ENCODE results near the gene CPA5.

Gene CPA5

GRCh38 chr7:130369831-130370550, 25.4 kb downstream of the CPA5 start:
- H3K4me3 ChIP-seq (ENCODE audit: low read depth in 1 of 2, low read length in 2 of 2) = no peak overlapping the region
- DNase-seq (no peak), ATAC-seq (ENCODE audit: insufficient read depth, low read depth) (no peak)
- H3K36me3 ChIP-seq (ENCODE audit: insufficient read depth, low read length) = no peaks in the 10 kb centered on the region
- no peaks in the 10 kb centered on the region for H4K20me1 ChIP-seq (ENCODE audit: insufficient read depth, low read length)
- no peak for TF ChIP-seq EZH2 (IDR thresholded peaks at IDR 0.05; ENCODE audit: borderline replicate concordance, low read depth, low read length, severe bottlenecking)
- no peaks in the 10 kb centered on the region for H3K4me1 ChIP-seq (ENCODE audit: insufficient read depth, low read length)
- no peak overlapping the region for H2AFZ ChIP-seq (ENCODE audit: low read depth, low read length)
- H3K27ac ChIP-seq (ENCODE audit: low read length) = no peak overlapping the region
- H3K4me2 ChIP-seq (ENCODE audit: insufficient read depth, low read length) = no peak overlapping the region
- no peaks in the 10 kb centered on the region for H3K27me3 ChIP-seq (ENCODE audit: insufficient read depth, low read length, poor library complexity)
- no peak overlapping the region for H3K9ac ChIP-seq (ENCODE audit: low read depth, low read length)
- H3K79me2 ChIP-seq (ENCODE audit: insufficient read depth, low read length) = no peaks in the 10 kb centered on the region
- H3K9me3 ChIP-seq (ENCODE audit: insufficient read depth, low read length, severe bottlenecking) = no peaks in the 10 kb centered on the region

GRCh38 chr7:130371046-130371445, 26.4 kb downstream of the CPA5 start:
- no peaks in the 10 kb centered on the region for H3K4me1 ChIP-seq (ENCODE audit: insufficient read depth, low read length)
- ATAC-seq (ENCODE audit: insufficient read depth, low read depth) = no peak
- H3K9ac ChIP-seq (ENCODE audit: low read depth, low read length) = no peak overlapping the region
- no peak for DNase-seq
- no peaks in the 10 kb centered on the region for H4K20me1 ChIP-seq (ENCODE audit: insufficient read depth, low read length)
- H3K79me2 ChIP-seq (ENCODE audit: insufficient read depth, low read length) = no peaks in the 10 kb centered on the region
- no peak overlapping the region for H3K27ac ChIP-seq (ENCODE audit: low read length)
- H3K9me3 ChIP-seq (ENCODE audit: insufficient read depth, low read length, severe bottlenecking) = peaks cover 3% of the 10 kb centered on the region
- H3K4me2 ChIP-seq (ENCODE audit: insufficient read depth, low read length) = no peak overlapping the region
- H3K36me3 ChIP-seq (ENCODE audit: insufficient read depth, low read length) = no peaks in the 10 kb centered on the region
- no peak overlapping the region for H2AFZ ChIP-seq (ENCODE audit: low read depth, low read length)
- no peak overlapping the region for H3K4me3 ChIP-seq (ENCODE audit: low read depth in 1 of 2, low read length in 2 of 2)
- TF ChIP-seq CTCF (IDR thresholded peaks at IDR 0.05; ENCODE audit: borderline replicate concordance, extremely low read depth, low read length, poor library complexity, severe bottlenecking) = no peak
- no peak for TF ChIP-seq EZH2 (IDR thresholded peaks at IDR 0.05; ENCODE audit: borderline replicate concordance, low read depth, low read length, severe bottlenecking)
- no peaks in the 10 kb centered on the region for H3K27me3 ChIP-seq (ENCODE audit: insufficient read depth, low read length, poor library complexity)

- Histone ChIP-seq H2AFZ (ENCODE audit: low read depth, low read length) (no peak overlapping the region), H3K9ac (ENCODE audit: low read depth, low read length) (no peak overlapping the region), H3K27ac (ENCODE audit: low read length) (no peak overlapping the region)
These were observed 28.0 kb downstream of the CPA5 start for GRCh38 chr7:130372402-130373165.

More at GRCh38 chr7:130372402-130373165, 28.0 kb downstream of the CPA5 start:
- Histone ChIP-seq H3K4me2 (ENCODE audit: insufficient read depth, low read length) (no peak overlapping the region), H3K4me3 (ENCODE audit: low read depth in 1 of 2, low read length in 2 of 2) (no peak overlapping the region), H3K9me3 (ENCODE audit: insufficient read depth, low read length, severe bottlenecking) (peaks cover 7% of the 10 kb centered on the region), H3K4me1 (ENCODE audit: insufficient read depth, low read length) (no peaks in the 10 kb centered on the region), H3K27me3 (ENCODE audit: insufficient read depth, low read length, poor library complexity) (no peaks in the 10 kb centered on the region), H4K20me1 (ENCODE audit: insufficient read depth, low read length) (no peaks in the 10 kb centered on the region), H3K79me2 (ENCODE audit: insufficient read depth, low read length) (no peaks in the 10 kb centered on the region), H3K36me3 (ENCODE audit: insufficient read depth, low read length) (no peaks in the 10 kb centered on the region)
- no peak for DNase-seq
- ATAC-seq (ENCODE audit: insufficient read depth, low read depth) = no peak
- TF ChIP-seq EZH2 (IDR thresholded peaks at IDR 0.05; ENCODE audit: borderline replicate concordance, low read depth, low read length, severe bottlenecking) = no peak
- TF ChIP-seq CTCF (IDR thresholded peaks at IDR 0.05; ENCODE audit: borderline replicate concordance, extremely low read depth, low read length, poor library complexity, severe bottlenecking) = no peak
